Cortex of kidney (tissue), 1 donor: ENCODE measurements around the gene ANKRD16.
"Not testable (repeated sequence)": the region's sequence is repeated elsewhere in the genome, so short reads cannot be mapped to it uniquely, and the experiment has no call there.

Experiments
- DNase-seq: peaks from one replicate; lab custom pipeline; 2025; lab: John Stamatoyannopoulos, UW

Gene ANKRD16

DNA sequence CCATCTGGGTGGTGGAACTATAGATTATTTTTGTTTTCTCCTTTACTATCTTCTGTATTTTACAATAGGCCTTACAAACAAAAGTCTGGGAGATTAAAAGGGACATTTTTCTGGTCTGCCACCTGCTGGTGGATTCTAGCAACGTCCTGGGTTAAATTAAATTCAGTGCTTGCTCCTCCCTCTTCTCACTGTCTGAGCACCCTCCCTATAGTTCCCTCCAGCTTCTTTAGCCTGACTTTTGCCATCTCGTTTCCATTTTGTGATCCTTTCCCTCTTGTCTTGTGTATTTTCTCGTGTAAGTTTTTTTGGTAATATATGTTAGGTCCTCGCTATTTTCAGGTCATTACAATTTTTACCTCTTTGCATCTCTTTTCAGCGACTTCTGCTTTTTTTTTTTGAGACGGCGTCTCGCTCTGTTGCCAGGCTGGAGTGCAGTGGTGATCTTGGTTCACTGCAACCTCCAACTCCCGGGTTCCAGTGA is 16.1 kb downstream of the ANKRD16 start:
- DNase-seq, result no peak

DNA sequence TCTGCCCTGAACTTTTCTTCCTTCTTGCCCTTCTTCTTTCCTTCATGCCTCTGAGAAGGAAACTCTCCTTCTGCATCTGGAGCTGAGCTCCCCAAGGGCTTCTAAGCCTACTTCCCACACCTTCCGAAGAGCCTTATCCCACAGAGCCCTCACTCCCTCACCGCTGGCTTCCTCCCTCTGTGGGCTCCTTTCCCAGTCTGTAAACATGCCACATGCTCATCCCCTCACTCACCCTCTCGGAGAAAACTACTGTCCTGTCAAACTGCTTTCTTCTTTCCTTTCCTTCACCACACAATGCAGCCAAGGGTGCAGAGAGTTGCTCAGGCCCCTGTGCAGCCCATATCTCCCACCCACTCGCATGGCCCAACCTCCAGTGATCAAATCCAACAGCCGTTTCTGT is 18.1 kb downstream of the ANKRD16 start:
- no peak for DNase-seq

DNA sequence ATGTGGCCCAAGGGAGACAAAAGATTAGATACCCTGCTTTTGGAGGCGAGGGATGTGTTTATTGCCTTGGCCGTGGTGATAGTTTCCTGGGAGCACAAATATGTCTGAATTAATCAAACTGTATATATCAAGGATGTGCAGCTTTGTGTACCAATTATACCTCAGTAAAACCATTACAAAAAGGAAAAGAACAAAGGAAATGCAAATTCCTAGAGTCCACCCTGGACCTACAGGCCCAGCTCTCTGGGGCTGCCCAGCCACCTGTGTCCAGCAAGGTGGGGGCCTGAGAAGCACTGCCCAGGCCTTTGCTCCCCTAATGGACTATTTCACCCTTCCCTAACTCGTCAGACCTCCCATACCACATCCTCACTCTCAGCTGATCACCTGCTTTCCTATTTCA is 20.5 kb downstream of the ANKRD16 start:
- DNase-seq, result no peak

DNA sequence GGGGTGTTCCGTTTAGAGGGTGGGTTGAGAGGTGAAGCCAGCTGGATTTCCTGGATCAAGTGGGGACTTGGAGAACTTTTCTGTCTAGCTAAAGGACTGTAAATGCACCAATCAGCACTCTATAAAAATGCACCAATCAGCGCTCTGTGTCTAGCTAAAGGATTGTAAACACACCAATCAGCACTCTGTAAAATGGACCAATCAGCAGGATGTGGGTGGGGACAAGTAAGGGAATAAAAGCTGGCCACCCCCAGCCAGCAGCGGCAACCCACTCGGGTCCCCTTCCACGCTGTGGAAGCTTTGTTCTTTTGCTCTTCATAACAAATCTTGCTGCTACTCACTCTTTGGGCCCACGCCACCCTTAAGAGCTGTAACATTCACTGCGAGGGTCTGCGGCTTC is 21.3 kb downstream of the ANKRD16 start:
- not testable (repeated sequence) for DNase-seq

DNA sequence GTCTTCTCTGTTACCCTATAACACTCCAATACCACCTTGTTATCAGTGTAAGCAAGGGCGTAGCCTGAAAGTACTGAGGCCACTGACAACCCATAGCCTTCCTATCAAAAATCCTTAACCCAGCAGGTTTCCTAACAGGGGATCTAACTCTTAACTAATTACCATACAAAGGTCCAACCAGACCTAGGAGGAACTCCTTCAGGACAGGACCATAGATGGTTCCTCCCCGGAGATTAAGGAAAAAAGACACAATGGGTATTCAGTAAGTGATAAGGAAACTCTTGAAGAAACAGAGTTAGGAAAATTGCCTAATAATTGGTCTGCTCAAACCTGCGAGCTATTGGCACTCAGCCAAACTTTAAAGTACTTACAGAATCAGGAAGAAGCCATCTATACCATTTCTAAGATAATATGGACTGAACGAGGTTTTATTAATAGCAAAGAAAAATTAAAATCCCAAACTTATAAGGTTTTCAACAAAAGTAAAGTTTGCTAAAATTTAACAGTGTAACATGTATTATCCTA is 22.5 kb downstream of the ANKRD16 start:
- DNase-seq, result not testable (repeated sequence)

DNA sequence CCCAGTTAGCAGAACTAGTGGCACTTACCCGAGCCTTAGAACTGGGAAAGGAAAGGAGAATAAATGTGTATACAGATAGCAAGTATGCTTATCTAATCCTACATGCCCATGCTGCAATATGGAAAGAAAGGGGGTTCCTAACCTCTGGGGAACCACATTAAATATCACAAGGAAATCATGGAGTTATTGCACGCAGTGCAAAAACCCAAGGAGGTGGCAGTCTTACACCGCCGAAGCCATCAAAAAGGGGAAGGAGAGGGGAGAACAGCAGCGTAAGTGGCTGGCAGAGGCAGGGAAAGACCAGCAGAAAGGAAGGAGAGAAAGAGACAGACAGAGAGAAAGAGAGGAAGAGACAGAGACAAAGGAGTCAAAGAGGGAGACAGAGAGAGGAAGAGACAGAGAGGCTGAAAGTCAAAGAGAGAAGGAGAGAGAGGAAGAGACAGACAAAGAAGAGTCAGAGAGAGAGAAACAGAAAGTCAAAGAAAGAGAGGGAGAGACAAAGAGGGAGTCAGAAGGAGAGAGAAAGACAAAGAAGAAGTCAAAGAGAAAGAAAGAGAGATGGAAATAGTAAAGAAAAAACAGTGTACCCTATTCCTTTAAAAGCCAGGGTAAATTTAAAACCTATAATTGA is 23.1 kb downstream of the ANKRD16 start:
- not testable (repeated sequence) for DNase-seq

DNA sequence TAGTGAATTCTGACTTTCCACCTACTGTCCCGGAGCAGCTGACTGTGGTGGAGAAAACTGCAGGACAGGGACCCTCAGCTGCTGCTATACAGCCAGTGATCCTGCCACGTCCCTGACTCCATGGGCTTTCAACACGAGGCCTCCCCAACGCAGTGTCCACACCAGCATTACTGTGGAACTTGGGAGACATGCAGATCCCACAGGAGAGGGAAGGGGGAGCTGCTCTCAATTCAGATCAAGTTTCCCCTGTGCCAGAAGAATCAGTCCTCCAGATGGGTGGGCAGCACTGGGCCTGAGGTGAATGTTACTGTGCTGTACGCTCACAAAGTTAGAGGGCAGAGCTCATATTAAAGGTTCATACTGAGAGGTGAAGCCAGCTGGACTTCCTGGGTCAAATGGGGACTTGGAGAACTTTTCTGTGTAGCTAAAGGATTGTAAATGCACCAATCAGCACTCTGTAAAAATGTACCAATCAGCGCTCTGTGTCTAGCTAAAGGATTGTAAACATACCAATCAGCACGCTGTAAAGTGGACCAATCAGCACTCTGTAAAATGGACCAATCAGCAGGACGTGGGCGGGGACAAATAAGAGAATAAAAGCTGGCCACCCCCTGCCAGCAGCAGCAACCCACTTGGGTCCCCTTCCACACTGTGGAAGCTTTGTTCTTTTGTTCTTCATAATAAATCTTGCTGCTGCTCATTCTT is 26.6 kb downstream of the ANKRD16 start:
- not testable (repeated sequence) for DNase-seq

DNA sequence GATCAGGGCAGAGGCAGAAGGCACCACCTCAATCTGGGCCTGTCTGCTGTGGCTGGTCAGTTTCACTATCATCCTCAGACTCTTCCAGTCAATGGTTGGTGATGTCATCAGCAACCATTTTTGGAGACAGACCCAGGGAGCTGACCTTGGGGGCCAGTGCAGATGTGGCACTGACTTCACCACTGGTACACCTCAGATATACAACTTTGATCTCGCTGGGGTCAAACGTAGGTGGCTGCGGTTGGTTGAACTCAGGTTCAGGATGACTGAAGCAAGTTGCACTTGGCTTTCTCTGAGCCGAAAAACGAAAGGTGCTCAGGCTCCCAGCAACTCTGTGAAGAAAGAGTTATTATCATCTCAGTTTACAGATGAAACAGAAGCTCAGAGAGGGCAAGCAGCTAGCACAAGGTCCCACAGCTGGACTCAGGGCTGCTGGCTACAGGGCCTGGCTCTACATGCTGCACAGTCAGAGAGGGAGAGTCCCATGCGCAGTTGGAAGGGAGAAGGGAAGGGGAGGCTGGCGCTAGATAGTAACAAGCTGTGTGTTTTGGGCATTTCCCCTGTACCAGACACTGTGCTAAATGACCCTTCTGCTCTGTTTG is 27.2 kb downstream of the ANKRD16 start:
- DNase-seq, result no peak

DNA sequence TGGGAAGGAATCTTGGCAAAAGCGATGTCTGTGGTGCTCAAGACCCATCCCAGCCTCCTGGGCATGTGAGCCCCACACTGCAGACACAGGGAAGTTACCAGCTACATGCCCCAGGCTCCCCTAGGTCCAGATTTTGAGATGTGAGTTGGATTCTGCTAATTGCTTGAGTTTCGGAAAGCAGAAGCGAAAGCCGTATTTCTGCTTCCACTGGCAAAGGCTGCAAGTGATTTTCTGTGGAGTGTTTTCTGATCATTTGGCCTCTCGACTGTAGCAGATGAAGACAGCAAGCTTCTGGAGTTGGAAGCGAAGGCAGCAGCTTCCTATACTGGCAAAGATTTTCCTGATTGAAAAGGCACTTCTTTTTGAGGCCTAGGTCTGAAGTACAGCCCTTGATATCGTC is 29.6 kb downstream of the ANKRD16 start:
- DNase-seq, result no peak

DNA sequence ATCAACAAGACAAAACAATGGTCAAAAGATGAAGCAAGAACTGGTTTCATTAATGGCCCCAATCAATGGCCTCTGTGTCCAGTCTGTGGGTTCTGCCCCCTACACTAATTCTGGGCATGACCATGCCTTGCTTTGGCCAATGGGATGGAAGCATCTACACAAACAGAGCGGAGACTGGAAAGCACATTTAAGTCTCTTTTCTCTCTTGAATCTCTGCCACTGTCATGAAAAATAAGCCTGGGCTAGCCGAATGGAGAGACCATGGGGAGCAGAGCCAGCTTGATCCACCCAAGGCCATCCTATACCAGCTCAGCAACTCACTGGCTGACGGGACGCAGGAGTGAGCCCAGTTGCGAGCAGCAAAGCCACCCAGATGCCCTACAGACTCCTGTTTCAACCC is 30.9 kb downstream of the ANKRD16 start:
- DNase-seq, result no peak

DNA sequence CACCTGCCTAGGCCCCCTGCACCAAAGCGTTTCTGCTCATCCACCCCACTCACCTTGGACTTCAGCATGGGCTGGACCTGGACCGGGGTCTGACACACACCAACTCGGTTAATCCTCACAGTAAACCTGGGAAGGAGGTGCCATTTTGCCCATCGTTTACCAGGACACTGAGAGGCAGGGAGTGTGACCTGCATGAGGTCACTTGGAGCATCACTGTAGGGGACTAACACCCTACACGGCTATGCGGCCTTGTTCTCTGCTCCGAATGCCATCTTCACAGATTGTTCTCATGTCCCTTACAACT is 33.0 kb downstream of the ANKRD16 start:
- no peak for DNase-seq

DNA sequence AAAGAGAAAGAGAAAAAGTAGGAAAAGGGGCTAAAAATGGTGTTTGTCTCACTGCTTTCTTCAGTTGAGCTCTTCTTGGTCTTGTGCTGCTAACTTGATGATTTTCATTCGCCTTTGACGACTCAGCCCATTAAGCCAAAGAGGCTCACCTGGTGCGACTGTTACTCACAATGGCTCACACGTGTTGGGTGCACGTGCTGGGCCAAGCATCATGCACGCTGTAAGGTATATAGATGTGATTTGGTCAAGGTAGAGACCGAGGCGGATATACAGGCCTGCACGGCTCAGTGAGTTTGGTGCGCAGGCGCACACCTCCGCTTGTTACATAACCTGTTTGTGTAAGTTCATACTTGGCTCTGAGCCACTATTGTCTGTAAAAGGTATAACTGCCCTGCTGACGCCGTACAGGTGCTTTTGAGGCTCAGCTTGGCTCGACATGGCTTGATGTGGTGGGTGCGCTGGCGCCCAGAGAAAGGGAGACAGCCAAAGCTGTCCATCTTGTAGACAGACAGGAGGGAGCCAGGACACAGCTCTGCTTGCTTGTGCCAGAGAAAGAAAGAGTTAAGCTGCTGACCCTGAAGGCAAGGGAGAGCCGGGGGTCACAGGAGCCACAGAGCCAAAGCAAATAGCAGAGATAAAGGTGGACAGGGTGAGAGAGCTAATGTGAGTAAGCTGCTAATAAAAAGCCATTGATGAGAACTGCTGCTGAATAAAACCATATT is 33.6 kb downstream of the ANKRD16 start:
- no peak for DNase-seq

DNA sequence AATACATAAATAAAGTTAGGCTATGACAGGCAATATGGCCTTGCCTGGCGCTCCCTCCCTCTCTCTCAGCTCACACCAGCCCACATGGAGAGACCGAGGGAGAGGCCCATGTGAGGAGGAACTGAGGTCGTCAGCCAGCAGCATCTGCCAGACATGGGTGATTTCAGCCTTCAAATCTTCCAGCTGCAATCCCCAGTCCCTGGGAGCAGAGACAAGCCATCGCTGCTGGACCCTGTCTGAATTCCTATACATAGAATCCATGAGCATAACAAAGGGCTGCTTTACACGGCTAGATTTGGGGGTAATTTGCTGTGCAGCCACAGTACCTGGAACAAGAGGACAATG is 35.6 kb downstream of the ANKRD16 start:
- no peak for DNase-seq

DNA sequence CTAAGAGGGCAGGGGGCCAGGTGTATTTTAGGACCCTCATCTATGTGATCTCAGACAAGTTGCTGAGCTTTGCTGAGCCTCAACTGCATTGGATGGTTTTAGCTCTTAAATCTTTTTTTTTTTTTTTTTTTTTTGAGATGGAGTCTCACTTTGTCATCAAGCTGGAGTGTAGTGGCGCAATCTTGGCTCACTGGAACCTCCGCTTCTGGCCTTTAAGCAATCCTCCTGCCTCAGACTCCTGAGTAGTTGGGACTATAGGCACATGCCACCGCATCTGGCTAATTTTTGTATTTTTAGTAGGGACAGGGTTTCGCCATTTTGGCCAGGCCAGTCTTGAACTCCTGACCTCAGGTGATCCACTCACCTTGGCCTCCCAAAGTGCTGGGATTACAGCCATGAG is 43.0 kb downstream of the ANKRD16 start:
- not testable (repeated sequence) for DNase-seq

DNA sequence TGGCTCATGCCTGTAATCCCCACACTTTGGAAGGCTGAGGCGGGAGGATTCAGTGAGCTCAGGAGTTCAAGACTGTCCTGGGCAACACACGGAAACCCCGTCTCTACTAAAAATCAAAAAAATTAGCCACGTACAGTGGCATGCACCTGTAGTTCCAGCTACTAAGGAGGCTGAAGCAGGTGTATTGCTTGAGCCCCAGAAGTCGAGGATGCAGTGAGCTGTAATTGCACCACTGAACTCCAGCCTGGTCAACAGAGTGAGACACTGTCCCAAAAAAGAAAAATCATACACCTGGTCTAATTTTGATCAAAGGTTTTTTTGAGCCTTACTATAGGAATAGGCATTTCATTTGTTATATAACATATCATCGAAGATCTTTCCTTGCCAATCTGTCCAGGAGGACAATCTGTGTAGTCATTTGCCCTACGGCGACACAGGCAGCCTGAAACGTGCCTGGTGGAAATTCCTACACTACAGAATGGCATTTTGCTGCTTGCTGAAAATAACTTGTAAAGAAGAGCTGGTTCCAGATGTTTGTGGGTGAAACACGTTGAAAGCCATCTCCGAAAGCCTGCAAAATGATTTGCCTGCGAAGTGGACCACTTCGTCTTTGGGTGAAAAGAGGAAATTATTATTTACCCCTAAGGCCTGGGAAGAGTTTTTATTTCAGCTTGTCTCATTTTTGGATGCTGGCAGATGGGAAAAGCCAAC is 45.2 kb downstream of the ANKRD16 start:
- no peak for DNase-seq

DNA sequence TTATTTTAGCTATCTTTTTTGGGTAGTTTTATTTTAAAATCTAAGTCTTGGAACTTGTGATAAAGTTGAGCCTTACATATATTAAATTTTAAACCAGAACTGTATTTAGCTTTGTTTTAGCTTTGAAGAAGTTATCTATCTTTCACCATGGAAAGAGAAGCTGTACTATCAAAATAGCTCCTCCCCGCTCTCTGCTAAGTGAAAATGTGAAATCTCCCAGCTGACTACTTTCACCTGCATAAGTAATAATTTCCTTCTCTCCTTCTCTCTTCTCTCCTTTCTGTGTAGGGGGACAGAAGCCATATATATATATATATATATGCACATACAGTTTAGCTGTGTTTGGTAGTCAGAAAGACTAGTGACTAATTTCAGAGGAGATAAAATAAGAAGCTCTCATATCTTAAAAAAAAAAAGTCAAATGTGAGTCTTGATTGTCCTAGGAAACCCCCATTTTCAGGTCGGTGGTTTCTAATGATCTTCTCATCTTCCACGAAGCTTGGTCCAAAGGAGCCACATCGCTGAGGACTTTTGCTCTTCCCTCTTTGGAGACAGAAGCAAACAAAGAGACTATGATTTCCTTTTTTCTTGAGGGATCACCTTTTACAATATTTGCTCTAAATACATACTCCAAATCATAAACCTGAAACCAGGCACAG is 45.9 kb downstream of the ANKRD16 start:
- DNase-seq, result no peak

DNA sequence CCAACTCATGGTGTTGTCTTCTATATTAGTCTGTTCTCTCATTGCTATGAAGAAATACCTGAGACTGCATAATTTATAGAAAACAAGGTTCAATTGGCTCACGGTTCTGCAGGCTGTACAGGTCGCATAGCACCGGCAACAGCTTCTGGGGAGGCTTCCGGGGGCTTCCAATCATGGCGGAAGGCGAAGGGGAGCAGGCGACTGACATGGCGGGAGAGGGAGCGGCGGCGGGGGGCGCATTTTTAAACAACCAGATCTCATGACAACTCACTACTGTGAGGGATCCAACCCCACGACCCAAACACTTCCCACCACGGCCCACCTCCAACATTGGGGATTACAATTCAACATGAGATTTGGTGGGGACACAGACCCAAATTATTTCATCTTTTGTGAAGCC is 47.7 kb downstream of the ANKRD16 start:
- DNase-seq, result no peak

DNA sequence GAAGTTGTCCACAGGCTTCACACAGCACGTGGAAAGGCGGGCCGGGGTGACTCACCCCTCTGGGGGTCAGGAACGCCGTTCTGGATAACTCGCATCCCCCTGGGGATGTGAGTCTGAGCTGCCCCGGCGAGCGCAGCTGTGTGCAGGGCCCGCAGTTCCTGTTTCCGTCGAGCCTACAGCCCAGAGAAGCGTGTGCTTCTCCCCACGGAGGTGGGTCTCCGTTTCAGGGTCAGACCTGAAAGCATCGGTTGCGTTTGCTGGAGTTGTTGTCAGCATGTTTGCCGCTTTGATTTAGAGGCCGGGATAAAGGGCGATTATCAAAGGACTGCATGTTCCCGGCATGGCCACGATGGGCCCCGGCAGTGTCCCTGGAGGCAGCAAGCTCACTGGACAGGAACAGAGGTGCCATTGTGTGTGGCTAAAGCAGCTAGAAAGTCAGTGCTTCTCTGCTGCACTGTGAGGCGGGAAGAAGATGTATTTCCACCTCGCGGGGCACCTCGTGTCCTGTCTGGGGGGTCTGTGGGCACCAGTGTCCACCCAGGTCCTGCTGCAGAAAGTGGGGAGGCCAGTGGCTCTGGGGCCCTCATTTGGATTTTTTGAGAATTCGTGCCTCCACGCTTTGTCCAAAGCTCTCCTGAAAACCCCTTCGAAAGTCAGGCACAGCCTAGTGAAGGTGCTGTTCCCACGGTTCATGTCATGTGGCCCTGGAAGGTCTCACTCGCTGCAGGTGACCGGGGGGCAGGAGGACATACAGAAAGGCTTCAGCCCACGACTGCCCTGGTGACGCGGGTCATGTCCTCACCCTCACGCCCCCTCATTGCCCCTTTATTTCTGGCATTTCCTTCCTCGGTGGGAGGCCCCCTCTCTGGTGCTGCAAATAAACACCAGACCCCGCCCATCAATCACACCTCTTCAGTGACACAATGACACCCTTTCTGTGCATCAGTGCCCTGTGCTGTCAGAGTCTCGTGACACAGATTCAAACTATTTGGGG is 49.1 kb downstream of the ANKRD16 start:
- DNase-seq, result no peak

DNA sequence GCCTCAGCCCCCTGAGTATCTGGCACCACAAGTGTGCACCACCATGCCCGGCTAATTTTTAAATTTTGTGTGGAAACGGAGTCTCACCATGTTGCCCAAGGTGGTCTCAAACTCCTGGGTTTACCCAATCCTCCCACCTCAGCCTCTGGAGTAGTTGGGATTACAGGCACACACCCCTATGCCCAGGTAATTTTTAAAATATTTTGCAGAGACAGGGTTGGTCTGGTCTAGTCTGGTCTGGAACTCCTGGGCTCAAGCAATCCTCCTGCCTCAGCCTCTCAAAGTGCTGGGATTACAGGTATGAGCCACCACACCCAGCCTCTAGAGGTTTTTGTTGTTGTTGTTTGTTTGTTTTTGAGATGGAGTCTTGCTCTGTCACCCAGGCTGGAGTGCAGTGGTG is 53.5 kb downstream of the ANKRD16 start:
- DNase-seq, result not testable (repeated sequence)

DNA sequence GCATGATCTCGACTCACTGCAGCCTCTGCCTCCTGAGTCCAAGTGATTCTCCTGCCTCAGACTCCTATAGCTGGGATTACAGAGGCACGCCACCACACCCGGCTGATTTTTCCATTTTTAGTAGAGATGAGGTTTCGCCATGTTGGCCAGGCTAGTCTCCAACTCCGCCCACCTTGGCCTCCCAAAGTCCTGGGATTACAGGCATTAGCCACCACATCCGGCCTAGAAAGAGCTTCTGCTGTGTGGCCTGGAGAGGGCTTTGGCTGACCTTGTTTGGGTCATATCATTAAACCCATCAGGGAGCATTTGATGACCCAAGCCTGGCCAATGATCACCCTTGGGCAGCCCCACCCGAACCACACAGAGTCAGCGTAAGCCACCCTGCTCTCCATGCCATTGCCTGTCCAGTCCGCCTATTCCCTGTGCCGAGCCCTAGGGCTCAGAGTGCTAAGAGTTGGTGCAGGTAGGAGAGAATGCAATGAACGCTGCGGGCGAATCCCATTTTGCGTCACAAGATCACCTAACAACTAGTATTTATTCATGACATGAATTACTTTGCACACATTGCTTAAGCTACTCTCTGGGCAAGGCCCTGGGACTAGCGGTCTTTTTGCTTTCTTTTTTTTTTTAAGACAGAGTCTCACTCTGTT is 54.1 kb downstream of the ANKRD16 start:
- no peak for DNase-seq
